ENCODE results near the gene BBOX1.
A peak's percentile ranks its signal among the peaks of the same experiment; 100 is the strongest.
"Not testable (repeated sequence)": the region's sequence is repeated elsewhere in the genome, so short reads cannot be mapped to it uniquely, and the experiment has no call there.

The BBOX1 gene

GRCh38 chr11:27085605-27086004 lies 45.0 kb downstream of the BBOX1 start:
- no peak for DNase-seq

- no peak for DNase-seq
These were observed 46.8 kb downstream of the BBOX1 start for GRCh38 chr11:27087432-27087831.

- DNase-seq: no peak
These were observed 47.7 kb downstream of the BBOX1 start for GRCh38 chr11:27088353-27088752.

GRCh38 chr11:27089746-27090145 lies 49.1 kb downstream of the BBOX1 start:
- no peak for DNase-seq

GRCh38 chr11:27090357-27090948 lies 49.8 kb downstream of the BBOX1 start:
- not testable (repeated sequence) for DNase-seq

- no peak for DNase-seq
These were observed 53.5 kb downstream of the BBOX1 start for GRCh38 chr11:27094120-27094519.

- DNase-seq: no peak
These were observed 54.4 kb downstream of the BBOX1 start for GRCh38 chr11:27095059-27095458.

GRCh38 chr11:27095887-27096286 lies 55.3 kb downstream of the BBOX1 start:
- no peak for DNase-seq

- DNase-seq: no peak
These were observed 56.9 kb downstream of the BBOX1 start for GRCh38 chr11:27097551-27097950.

GRCh38 chr11:27100534-27100933 lies 59.9 kb downstream of the BBOX1 start:
- no peak for DNase-seq

GRCh38 chr11:27107548-27107947 lies 66.9 kb downstream of the BBOX1 start:
- no peak for DNase-seq

- no peak for DNase-seq
These were observed 68.2 kb downstream of the BBOX1 start for GRCh38 chr11:27108809-27109208.

GRCh38 chr11:27111896-27112295 lies 71.3 kb downstream of the BBOX1 start:
- no peak for DNase-seq

- no peak for DNase-seq
These were observed 72.3 kb downstream of the BBOX1 start for GRCh38 chr11:27112946-27113345.

- DNase-seq: no peak
These were observed 74.5 kb downstream of the BBOX1 start for GRCh38 chr11:27115051-27115650.

- DNase-seq: peak; percentile 4
These were observed 76.1 kb downstream of the BBOX1 start for GRCh38 chr11:27116684-27117083.

GRCh38 chr11:27118371-27118770 lies 77.8 kb downstream of the BBOX1 start:
- no peak for DNase-seq

- no peak for DNase-seq
These were observed 78.3 kb downstream of the BBOX1 start for GRCh38 chr11:27118949-27119348.

GRCh38 chr11:27119396-27119795 lies 78.8 kb downstream of the BBOX1 start:
- DNase-seq: no peak

GRCh38 chr11:27120211-27120610 lies 79.6 kb downstream of the BBOX1 start:
- DNase-seq: no peak

GRCh38 chr11:27122001-27122400 lies 81.4 kb downstream of the BBOX1 start:
- no peak for DNase-seq

GRCh38 chr11:27124514-27125264 lies 84.1 kb downstream of the BBOX1 start:
- DNase-seq: no peak

- DNase-seq: no peak
These were observed 89.1 kb downstream of the BBOX1 start for GRCh38 chr11:27129686-27130085.

GRCh38 chr11:27130806-27131205 lies 90.2 kb downstream of the BBOX1 start:
- no peak for DNase-seq

Data from GF-D8 (cell line).